Endothelial cell (in vitro differentiated cells): ENCODE measurements around the gene OR2Z1. TPM values are rescaled to one million over a fixed set of nuclear protein-coding genes. Genes with fewer than 3 reads are reported as not detected.
"Not testable (repeated sequence)": the region's sequence is repeated elsewhere in the genome, so short reads cannot be mapped to it uniquely, and the experiment has no call there.

Experiments used
- DNase-seq: peaks from one replicate; pipeline ENCODE4 v3.0.0; 2021; ENCODE audit warnings: low spot score
- H3K27ac Mint-ChIP-seq: one replicate; pipeline ENCODE4 v1.8.0; 2021; ENCODE audit warnings: mixed read lengths, inconsistent platforms; ENCODE audit not compliant: unreplicated experiment
- H3K27me3 Mint-ChIP-seq: one replicate; pipeline ENCODE4 v1.8.0; 2021; ENCODE audit warnings: mild to moderate bottlenecking, moderate library complexity, mixed read lengths, inconsistent platforms; ENCODE audit not compliant: unreplicated experiment
- H3K36me3 Mint-ChIP-seq: one replicate; pipeline ENCODE4 v1.8.0; 2021; ENCODE audit warnings: mild to moderate bottlenecking, low read depth, mixed read lengths, inconsistent platforms; ENCODE audit not compliant: unreplicated experiment
- H3K4me1 Mint-ChIP-seq: one replicate; pipeline ENCODE4 v1.8.0; 2021; ENCODE audit warnings: mild to moderate bottlenecking, mixed read lengths, inconsistent platforms; ENCODE audit not compliant: unreplicated experiment
- H3K4me3 Mint-ChIP-seq: one replicate; pipeline ENCODE4 v1.8.0; 2021; ENCODE audit warnings: mild to moderate bottlenecking, mixed read lengths, inconsistent platforms; ENCODE audit not compliant: unreplicated experiment
- H3K9me3 Mint-ChIP-seq: one replicate; pipeline ENCODE4 v1.8.0; 2021; ENCODE audit warnings: mixed read lengths, inconsistent platforms; ENCODE audit not compliant: unreplicated experiment
- total RNA-seq: library from RNA; stranded (reverse); fragmentation: NEBNext Ultra II Directional; extraction: Animal tissue kit (Norgen Biotek cat#: 25700); gene quantifications from one replicate; pipeline ENCODE4 v1.2.1, GENCODE V29; 2021; ENCODE audit not compliant: unreplicated experiment
- TF ChIP-seq, protein P1 (sequence below): fragments of 200-600 bp; sonication (generic); IDR thresholded peaks from one replicate; pipeline ENCODE4 v1.5.0; 2021; ENCODE audit warnings: antibody characterized with exemption; ENCODE audit not compliant: unreplicated experiment

Gene OR2Z1
- total RNA-seq, 1 donor from 2014 or later, result not detected

DNA sequence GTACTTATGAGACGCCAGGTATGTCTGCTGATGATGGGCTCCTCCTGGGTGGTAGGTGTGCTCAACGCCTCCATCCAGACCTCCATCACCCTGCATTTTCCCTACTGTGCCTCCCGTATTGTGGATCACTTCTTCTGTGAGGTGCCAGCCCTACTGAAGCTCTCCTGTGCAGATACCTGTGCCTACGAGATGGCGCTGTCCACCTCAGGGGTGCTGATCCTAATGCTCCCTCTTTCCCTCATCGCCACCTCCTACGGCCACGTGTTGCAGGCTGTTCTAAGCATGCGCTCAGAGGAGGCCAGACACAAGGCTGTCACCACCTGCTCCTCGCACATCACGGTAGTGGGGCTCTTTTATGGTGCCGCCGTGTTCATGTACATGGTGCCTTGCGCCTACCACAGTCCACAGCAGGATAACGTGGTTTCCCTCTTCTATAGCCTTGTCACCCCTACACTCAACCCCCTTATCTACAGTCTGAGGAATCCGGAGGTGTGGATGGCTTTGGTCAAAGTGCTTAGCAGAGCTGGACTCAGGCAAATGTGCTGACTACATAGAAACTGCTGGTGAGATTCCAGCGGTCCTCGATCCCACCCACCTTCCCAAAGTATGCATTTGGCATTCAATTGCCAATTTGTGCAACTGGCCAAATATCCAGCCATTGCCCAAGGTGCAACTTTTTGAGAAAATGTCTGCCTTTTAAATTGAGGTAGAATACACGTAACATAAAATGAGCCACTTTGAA lies 10.2 kb downstream of the OR2Z1 start:
- no peak overlapping the region for H3K27ac Mint-ChIP-seq
- H3K4me1 Mint-ChIP-seq, result no peaks in the 10 kb centered on the region
- peaks cover 12% of the 10 kb centered on the region for H3K36me3 Mint-ChIP-seq
- TF ChIP-seq, protein P1, sequence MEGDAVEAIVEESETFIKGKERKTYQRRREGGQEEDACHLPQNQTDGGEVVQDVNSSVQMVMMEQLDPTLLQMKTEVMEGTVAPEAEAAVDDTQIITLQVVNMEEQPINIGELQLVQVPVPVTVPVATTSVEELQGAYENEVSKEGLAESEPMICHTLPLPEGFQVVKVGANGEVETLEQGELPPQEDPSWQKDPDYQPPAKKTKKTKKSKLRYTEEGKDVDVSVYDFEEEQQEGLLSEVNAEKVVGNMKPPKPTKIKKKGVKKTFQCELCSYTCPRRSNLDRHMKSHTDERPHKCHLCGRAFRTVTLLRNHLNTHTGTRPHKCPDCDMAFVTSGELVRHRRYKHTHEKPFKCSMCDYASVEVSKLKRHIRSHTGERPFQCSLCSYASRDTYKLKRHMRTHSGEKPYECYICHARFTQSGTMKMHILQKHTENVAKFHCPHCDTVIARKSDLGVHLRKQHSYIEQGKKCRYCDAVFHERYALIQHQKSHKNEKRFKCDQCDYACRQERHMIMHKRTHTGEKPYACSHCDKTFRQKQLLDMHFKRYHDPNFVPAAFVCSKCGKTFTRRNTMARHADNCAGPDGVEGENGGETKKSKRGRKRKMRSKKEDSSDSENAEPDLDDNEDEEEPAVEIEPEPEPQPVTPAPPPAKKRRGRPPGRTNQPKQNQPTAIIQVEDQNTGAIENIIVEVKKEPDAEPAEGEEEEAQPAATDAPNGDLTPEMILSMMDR, result no peak
- no peak overlapping the region for H3K4me3 Mint-ChIP-seq
- H3K9me3 Mint-ChIP-seq, result peaks cover 30% of the 10 kb centered on the region
- DNase-seq, result no peak
- peaks cover 4% of the 10 kb centered on the region for H3K27me3 Mint-ChIP-seq

DNA sequence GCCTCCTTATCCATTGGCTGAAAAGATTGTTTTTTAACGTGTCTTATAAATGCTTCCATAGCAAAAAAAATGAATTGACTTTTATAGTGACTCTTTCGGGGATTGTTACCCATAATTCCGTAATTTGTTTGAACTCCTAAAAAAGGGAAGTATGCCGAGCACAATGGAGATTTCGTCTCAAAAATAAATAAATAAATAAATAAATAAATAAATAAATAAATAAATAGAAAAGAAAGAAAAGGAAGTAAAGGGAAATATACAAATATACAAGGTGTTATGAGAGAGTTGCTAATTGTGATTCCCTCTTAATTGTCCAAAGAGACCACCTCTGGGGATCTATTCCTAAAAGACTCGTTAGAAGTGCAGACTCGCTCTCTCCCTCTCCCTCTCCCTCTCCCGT lies 16.9 kb downstream of the OR2Z1 start:
- DNase-seq, result no peak
- no peak overlapping the region for H3K27ac Mint-ChIP-seq
- peaks cover 7% of the 10 kb centered on the region for H3K36me3 Mint-ChIP-seq
- peaks cover 5% of the 10 kb centered on the region for H3K27me3 Mint-ChIP-seq
- H3K4me1 Mint-ChIP-seq, result no peaks in the 10 kb centered on the region
- peaks cover 26% of the 10 kb centered on the region for H3K9me3 Mint-ChIP-seq
- TF ChIP-seq, protein P1, result no peak
- H3K4me3 Mint-ChIP-seq, result peak overlapping the region; percentile 78

DNA sequence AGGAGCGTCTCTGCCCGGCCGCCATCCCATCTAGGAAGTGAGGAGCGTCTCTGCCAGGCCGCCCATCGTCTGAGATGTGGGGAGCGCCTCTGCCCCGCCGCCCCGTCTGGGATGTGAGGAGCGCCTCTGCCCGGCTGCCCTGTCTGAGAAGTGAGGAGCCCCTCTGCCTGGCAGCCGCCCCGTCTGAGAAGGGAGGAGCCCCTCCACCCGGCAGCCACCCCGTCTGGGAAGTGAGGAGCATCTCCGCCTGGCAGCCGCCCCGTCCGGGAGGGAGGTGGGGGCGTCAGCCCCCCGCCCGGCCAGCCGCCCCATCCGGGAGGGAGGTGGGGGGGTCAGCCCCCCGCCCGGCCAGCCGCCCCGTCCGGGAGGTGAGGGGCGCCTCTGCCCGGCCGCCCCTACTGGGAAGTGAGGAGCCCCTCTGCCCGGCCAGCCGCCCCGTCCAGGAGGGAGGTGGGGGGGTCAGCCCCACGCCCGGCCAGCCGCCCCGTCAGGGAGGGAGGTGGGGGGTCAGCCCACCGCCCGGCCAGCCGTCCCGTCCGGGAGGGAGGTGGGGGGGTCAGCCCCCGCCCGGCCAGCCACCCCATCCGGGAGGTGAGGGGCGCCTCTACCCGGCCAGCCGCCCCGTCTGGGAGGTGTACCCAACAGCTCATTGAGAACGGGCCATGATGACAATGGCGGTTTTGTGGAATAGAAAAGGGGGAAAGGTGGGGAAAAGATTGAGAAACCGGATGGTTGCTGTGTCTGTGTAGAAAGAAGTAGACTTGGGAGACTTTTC lies 18.0 kb downstream of the OR2Z1 start:
- H3K4me1 Mint-ChIP-seq, H3K27me3 Mint-ChIP-seq, DNase-seq, H3K27ac Mint-ChIP-seq, H3K36me3 Mint-ChIP-seq, H3K4me3 Mint-ChIP-seq: not testable (repeated sequence)
- H3K9me3 Mint-ChIP-seq, result peaks cover 26% of the 10 kb centered on the region

DNA sequence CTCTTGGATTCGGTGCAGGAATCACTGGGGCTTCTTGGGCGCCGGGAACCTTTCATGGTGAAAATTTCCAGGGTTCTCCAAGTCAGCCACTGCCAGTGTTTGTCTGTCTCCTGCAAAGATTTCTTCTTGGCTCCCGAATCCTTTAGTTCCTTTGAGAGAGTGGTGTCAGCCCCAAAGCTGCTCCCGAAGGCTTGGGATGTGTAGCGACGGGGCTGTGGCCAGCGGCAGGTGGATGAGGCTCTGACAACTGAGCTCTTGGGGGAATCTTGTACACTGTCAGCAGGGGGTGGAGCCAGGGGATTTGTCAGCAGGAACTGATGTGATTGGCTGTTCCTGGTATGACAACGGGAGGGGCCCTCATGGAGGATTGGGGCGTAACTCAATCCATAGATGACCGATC lies 45.8 kb downstream of the OR2Z1 start:
- H3K4me1 Mint-ChIP-seq, H3K4me3 Mint-ChIP-seq, H3K27ac Mint-ChIP-seq: not testable (repeated sequence)

DNA sequence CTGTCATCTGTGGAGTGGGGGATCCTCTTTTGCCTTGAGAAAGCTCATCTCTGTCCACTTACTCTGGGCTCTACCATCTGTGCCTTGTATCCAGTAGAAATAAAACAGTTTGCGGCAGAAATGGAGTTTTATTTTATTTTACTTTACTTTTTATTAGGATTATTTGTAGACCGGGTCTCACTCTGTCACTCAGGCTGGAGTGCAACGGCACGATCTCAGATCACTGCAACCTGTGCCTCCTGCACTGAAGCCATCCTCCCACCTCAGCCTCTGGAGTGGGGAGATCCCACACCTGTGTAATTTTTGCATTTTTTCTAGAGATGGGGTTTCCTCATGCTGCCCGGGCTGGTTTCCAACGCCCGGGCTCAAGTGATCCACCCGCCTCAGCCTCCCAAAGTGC lies 47.8 kb downstream of the OR2Z1 start:
- not testable (repeated sequence) for DNase-seq, H3K4me1 Mint-ChIP-seq, H3K36me3 Mint-ChIP-seq, H3K27ac Mint-ChIP-seq, H3K27me3 Mint-ChIP-seq, H3K4me3 Mint-ChIP-seq, H3K9me3 Mint-ChIP-seq

More for the DNA sequence above, 45.8 kb downstream of the OR2Z1 start:
- H3K27me3 Mint-ChIP-seq, H3K36me3 Mint-ChIP-seq, H3K9me3 Mint-ChIP-seq, DNase-seq: not testable (repeated sequence)

GRCh38 chr19:8773587-8773986 lies 52.2 kb downstream of the OR2Z1 start:
- DNase-seq, H3K9me3 Mint-ChIP-seq, H3K4me1 Mint-ChIP-seq, H3K36me3 Mint-ChIP-seq, H3K4me3 Mint-ChIP-seq, H3K27ac Mint-ChIP-seq, H3K27me3 Mint-ChIP-seq: not testable (repeated sequence)

Other genes with a start within 250 kb of the OR2Z1 start
- not detected for gene PRAM1, start 219.0 kb upstream of the OR2Z1 start, total RNA-seq
- gene ZNF414, start 207.5 kb upstream of the OR2Z1 start, total RNA-seq, result 22.9 TPM
- gene MYO1F, start 144.2 kb upstream of the OR2Z1 start, total RNA-seq, result 3.2 TPM
- 58.7 TPM for gene ADAMTS10, start 110.9 kb upstream of the OR2Z1 start, total RNA-seq
- not detected for gene NFILZ, start 91.0 kb upstream of the OR2Z1 start, total RNA-seq
- gene ACTL9, start 22.8 kb upstream of the OR2Z1 start, total RNA-seq, result not detected
- gene ZNF558, start 110.7 kb downstream of the OR2Z1 start, total RNA-seq, result not detected
- not detected for gene MBD3L1, start 110.7 kb downstream of the OR2Z1 start, total RNA-seq